ENCODE measurements around the gene EPHA6.

DNA sequence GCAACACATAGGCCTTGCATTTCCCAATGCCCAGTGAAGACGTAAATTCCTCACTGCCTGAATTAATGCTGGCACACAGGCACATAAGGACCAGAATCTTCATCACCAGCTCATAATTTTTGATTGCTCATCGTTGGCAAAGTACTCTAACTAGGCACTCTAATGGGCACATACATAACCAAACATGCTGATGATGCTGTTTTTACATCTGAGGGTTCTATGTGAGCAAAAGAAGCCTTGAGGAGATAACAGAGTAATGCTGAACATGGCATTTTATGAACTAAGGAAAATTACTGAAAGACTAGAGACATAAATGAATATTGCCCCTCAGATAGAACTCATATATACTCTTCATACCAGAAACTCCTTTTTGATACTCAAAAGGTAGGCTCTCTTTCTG lies 387.4 kb downstream of the EPHA6 start:
- TF ChIP-seq CTCF (IDR thresholded peaks at IDR 0.05) (no peak), POLR2A (IDR thresholded peaks at IDR 0.05) (no peak)
